ENCODE results near the gene SERPINB10.

DNA sequence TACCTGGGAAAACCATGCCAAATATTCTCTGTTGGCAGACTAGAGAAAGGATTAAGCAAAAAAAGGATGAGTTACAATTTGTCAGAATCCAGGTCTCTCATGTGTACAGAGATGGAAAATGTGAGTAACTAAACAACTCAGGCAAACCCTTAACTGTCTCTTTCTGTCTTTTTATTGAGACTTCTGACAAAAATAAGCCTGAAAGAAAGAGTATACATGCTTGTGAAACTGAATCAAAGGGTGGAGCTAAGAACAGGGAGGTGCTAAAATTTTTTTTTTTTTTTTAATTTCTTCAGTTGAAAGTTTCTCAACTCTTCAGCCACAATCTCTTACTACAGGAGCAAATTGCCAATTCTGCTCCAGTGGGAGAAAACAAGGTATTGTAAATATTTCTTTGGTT lies at the start of gene SERPINB10:
- TF ChIP-seq POLR2A (IDR thresholded peaks at IDR 0.05; ENCODE audit: low read depth, low read length) (no peak), SPI1 (IDR thresholded peaks at IDR 0.05; ENCODE audit: low read depth, low read length) (no peak), POLR2AphosphoS5 (IDR thresholded peaks at IDR 0.05; ENCODE audit: low read depth, low read length) (no peak), TAF1 (IDR thresholded peaks at IDR 0.05; ENCODE audit: low read depth, low read length) (no peak)

Measured in GM12891 (cell line).